DND-41 (cell line): ENCODE data around the gene KRTAP6-3.

Experiments
- CTCF ChIP-seq: IDR thresholded peaks from 2 replicates; pipeline ENCODE4 v1.5.1; 2012; ENCODE audit warnings: borderline replicate concordance, low read length, moderate library complexity, mild to moderate bottlenecking; ENCODE audit not compliant: poor library complexity, severe bottlenecking; ENCODE audit errors: extremely low read depth
- EZH2 ChIP-seq: IDR thresholded peaks from 3 replicates; pipeline ENCODE4 v1.6.1; 2012; ENCODE audit warnings: borderline replicate concordance, low read depth, mild to moderate bottlenecking, moderate library complexity, low read length, inconsistent platforms; ENCODE audit not compliant: severe bottlenecking

GRCh38 chr21:30590297-30590696 lies 1.9 kb upstream of the KRTAP6-3 start, which contains the start of gene KRTAP22-2:
- TF ChIP-seq CTCF (no peak), EZH2 (no peak)
